ENCODE results near the gene WDR70.
"Not testable (repeated sequence)": the region's sequence is repeated elsewhere in the genome, so short reads cannot be mapped to it uniquely, and the experiment has no call there.

The WDR70 gene

GRCh38 chr5:37379100-37379628 lies at the start of gene WDR70:
WDR70 (plus strand) TSS chr5:37379318; CDS start chr5:37379368, 50 bp downstream.
- peak; percentile 93 for DNase-seq

GRCh38 chr5:37334754-37335153 lies 44.4 kb upstream of the WDR70 start:
- DNase-seq: not testable (repeated sequence)

GRCh38 chr5:37342741-37343140 lies 36.4 kb upstream of the WDR70 start:
- DNase-seq: not testable (repeated sequence)

GRCh38 chr5:37355161-37355560 lies 24.0 kb upstream of the WDR70 start:
- DNase-seq: no peak

- DNase-seq: no peak
These were observed 8.6 kb upstream of the WDR70 start for GRCh38 chr5:37370550-37370863.

- peak; percentile 95 for DNase-seq
These were observed 8.0 kb upstream of the WDR70 start, which contains the start of gene NUP155 for GRCh38 chr5:37370864-37371726. NUP155 (minus strand) TSS chr5:37371106; CDS start chr5:37370977, 129 bp downstream.

GRCh38 chr5:37375091-37375490 lies 4.0 kb upstream of the WDR70 start:
- DNase-seq: peak; percentile 27

- not testable (repeated sequence) for DNase-seq
These were observed 1.1 kb upstream of the WDR70 start for GRCh38 chr5:37378066-37378465.

- DNase-seq: no peak
These were observed 12.5 kb downstream of the WDR70 start for GRCh38 chr5:37391591-37391990.

GRCh38 chr5:37396352-37396751 lies 17.2 kb downstream of the WDR70 start:
- no peak for DNase-seq

GRCh38 chr5:37400501-37400900 lies 21.4 kb downstream of the WDR70 start:
- DNase-seq: no peak

- DNase-seq: no peak
These were observed 33.4 kb downstream of the WDR70 start for GRCh38 chr5:37412515-37412914.

GRCh38 chr5:37415456-37415855 lies 36.3 kb downstream of the WDR70 start:
- DNase-seq: not testable (repeated sequence)

- no peak for DNase-seq
These were observed 38.2 kb downstream of the WDR70 start for GRCh38 chr5:37417347-37417746.

- DNase-seq: no peak
These were observed 45.3 kb downstream of the WDR70 start for GRCh38 chr5:37424441-37424840.

- DNase-seq: no peak
These were observed 48.9 kb downstream of the WDR70 start for GRCh38 chr5:37428044-37428443.

GRCh38 chr5:37435261-37435660 lies 56.1 kb downstream of the WDR70 start:
- no peak for DNase-seq

GRCh38 chr5:37436146-37436934 lies 57.2 kb downstream of the WDR70 start:
- no peak for DNase-seq

GRCh38 chr5:37437711-37438110 lies 58.6 kb downstream of the WDR70 start:
- no peak for DNase-seq

GRCh38 chr5:37445783-37446182 lies 66.7 kb downstream of the WDR70 start:
- DNase-seq: not testable (repeated sequence)

GRCh38 chr5:37448941-37449340 lies 69.8 kb downstream of the WDR70 start:
- no peak for DNase-seq

- DNase-seq: not testable (repeated sequence)
These were observed 72.9 kb downstream of the WDR70 start for GRCh38 chr5:37451991-37452390.

GRCh38 chr5:37453252-37453651 lies 74.1 kb downstream of the WDR70 start:
- DNase-seq: not testable (repeated sequence)
